ENCODE data around the gene FIGNL1.

Gene FIGNL1

GRCh38 chr7:50436133-50436806 is 13.9 kb downstream of the FIGNL1 start:
- TF ChIP-seq CTCF (IDR thresholded peaks at IDR 0.05; ENCODE audit: extremely low read depth, insufficient read depth, missing control alignments), result no peak
- DNase-seq (ENCODE audit: low spot score), result no peak
- in situ Hi-C loops (cut with MboI; ENCODE audit: low pct_unique_long_range_greater_than_20kb, low sequenced_read_pairs, unreplicated experiment), result no loop called here

DNA sequence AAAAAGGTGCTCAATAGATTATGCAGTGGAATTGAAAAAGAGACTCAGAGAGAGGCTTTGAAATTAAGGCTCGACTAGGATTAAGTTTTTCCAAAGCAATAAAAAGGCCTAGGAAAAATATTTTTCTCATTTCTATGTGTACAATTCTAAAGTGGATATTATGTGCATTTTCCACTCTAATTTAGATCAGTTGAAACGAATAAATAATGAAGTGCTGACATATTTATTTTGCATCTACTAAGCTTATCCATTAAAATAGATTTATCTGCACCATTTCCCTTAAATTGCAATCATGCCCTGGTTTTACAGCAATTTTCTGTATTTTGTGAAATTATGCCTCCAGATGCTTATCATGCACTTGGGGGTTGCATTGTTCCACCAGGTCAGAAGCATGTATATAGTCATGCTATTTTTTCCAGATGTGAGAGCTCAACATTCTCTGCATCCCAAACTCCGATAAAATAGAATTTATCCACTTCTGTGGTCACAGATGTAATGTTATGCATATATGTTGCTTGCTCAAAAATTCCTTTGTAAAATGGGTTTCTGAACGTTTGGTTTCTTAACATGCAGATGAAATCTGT is 18.3 kb downstream of the FIGNL1 start:
- DNase-seq (ENCODE audit: low spot score), result no peak
- in situ Hi-C loops (cut with MboI; ENCODE audit: low pct_unique_long_range_greater_than_20kb, low sequenced_read_pairs, unreplicated experiment), result no loop called here
- TF ChIP-seq CTCF (IDR thresholded peaks at IDR 0.05; ENCODE audit: extremely low read depth, insufficient read depth, missing control alignments), result no peak

DNA sequence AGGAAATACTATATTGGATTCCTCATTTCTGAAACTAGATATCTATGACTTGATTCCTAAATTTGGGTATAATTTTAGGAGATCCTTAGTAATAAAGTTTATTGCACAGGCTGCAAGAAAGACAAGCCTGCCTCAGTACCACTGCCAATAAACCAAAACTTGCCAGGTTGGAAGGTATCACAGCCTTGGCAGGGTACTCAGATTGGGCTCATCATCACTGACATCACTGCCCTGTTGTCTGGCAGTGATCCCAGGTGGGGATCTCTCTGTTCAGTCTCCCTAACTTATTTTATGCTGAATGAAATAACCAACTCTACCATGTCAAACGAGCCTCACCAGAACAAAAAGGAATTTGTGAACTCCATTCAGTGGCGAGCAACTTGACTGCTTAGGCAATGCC is 18.8 kb downstream of the FIGNL1 start:
- no peak for DNase-seq (ENCODE audit: low spot score)
- no peak for TF ChIP-seq CTCF (IDR thresholded peaks at IDR 0.05; ENCODE audit: extremely low read depth, insufficient read depth, missing control alignments)
- in situ Hi-C loops (cut with MboI; ENCODE audit: low pct_unique_long_range_greater_than_20kb, low sequenced_read_pairs, unreplicated experiment), result no loop called here

DNA sequence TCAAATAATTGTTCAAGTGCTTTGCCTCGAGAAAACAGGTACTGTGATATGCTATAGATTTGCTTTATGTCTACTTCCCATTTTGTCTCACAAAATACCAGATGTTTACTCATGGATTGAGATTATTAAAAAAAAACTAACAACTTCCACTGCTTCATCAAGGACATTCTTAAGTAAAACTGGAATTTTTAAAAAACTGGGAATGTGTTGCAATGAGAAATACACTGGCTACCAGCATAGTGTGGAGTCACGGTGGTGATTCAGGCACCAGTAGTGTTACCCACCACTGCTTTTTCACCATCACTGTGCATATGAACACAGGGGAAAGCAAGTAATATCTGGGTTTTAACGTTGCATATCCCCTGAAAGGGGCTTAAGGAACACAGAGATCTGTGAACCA is 21.2 kb downstream of the FIGNL1 start:
- in situ Hi-C loops (cut with MboI; ENCODE audit: low pct_unique_long_range_greater_than_20kb, low sequenced_read_pairs, unreplicated experiment), result no loop called here
- DNase-seq (ENCODE audit: low spot score), result no peak
- no peak for TF ChIP-seq CTCF (IDR thresholded peaks at IDR 0.05; ENCODE audit: extremely low read depth, insufficient read depth, missing control alignments)

DNA sequence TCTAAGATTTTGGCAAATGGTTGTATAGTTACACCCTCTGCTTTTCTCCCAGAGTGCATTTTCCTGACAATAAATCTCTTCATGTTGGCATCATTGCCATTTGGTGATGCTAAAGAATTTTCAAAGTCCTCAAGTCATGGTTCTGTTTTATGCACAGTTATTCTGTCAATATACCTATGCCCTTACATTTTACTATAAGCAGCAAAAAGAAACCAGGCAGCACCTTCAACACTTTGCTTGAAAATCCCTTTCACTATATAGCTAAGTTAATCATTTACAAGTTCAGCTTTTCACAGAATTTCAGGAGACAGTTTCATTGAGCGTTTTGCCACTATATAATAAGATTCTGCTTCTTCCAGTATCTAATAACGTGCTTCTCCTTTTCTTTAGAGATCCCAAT is 22.6 kb downstream of the FIGNL1 start:
- in situ Hi-C loops (cut with MboI; ENCODE audit: low pct_unique_long_range_greater_than_20kb, low sequenced_read_pairs, unreplicated experiment), result no loop called here
- no peak for DNase-seq (ENCODE audit: low spot score)
- no peak for TF ChIP-seq CTCF (IDR thresholded peaks at IDR 0.05; ENCODE audit: extremely low read depth, insufficient read depth, missing control alignments)

- in situ Hi-C loops (cut with MboI; ENCODE audit: low pct_unique_long_range_greater_than_20kb, low sequenced_read_pairs, unreplicated experiment), result no loop called here
- DNase-seq (ENCODE audit: low spot score), result no peak
- no peak for TF ChIP-seq CTCF (IDR thresholded peaks at IDR 0.05; ENCODE audit: extremely low read depth, insufficient read depth, missing control alignments)
Measured at GRCh38 chr7:50426280-50427045, 23.7 kb downstream of the FIGNL1 start.
